Measurements from ENCODE around the gene RPS27. TPM values are rescaled to one million over a fixed set of nuclear protein-coding genes. Genes with fewer than 3 reads are reported as not detected.

The RPS27 gene
- total and polyA plus RNA-seq, 2 donors from 2014 or later: 1,447 to 4,953 TPM

DNA sequence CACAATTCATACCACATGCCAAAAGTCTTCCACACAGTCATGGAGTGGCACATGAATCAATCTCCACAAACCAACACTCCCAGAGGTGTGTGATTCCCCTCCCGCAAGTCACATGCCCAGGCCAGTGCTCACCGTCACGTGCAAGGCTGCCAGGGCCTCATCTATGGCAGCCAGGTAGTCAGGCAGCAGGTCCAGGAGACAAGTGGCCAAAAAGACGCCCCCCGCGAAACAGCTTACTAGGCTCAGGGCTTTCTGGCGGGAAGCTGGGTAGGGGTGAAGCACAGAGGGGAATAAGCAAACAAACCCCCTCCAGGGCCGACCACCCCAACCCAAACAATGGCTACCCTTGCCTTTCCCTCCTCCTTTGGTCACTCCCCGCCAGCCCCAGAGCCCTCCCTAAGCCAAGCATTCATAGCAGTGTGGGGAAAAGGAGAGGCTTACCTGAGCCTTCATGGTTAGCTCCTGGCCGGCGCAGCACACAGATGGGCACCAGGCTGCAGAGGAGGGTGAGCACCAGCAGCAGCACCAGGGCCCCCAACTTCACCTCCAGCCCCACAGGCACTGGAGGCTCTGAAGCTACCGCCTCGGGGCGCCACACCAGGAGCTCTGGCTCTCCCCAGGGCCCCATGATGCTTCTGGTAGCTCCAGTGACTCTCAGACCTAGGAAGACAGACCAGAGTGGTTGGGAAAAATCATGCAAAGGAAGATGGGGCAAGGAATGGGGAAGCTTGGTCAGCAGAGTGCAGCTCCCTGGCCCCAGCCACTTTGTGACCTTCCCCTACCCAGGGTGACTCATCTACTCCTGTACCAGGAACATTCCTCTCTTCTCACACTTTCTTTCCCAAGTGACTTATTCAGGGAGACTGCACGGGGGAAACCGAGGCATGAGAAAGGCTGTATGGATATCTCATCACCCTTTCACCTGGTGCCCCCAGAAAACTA, 28.2 kb upstream of the RPS27 start:
- DNase-seq (peak in 2 of 5 donors; percentile 16 to 82), FAIRE-seq (no peak)
- Histone ChIP-seq H3K9me3 (ENCODE audit: control insufficient read depth in 2 of 3, insufficient read depth in 1 of 3, low read length in 3 of 3) (no peaks in the 10 kb centered on the region), H3K4me1 (ENCODE audit: control insufficient read depth in 2 of 3, insufficient read depth in 2 of 3, low read depth in 1 of 3, low read length in 3 of 3) (peaks cover 0 to 28% (median 10%) of the 10 kb centered on the region in 3 donors), H3K9ac (ENCODE audit: low read length in 3 of 3) (peak overlapping the region; percentile 31 to 99 (median 97)), H3K4me3 (ENCODE audit: low read length in 3 of 3) (peak overlapping the region; percentile 66 to 94 (median 68)), H3K27ac (ENCODE audit: low read depth in 2 of 2, low read length in 2 of 2) (peak overlapping the region; percentile 96 to 99), H3K36me3 (ENCODE audit: control insufficient read depth in 2 of 3, insufficient read depth in 3 of 3, low read length in 3 of 3) (peaks cover 0 to 13% (median 5%) of the 10 kb centered on the region in 3 donors), H3K27me3 (ENCODE audit: control insufficient read depth, insufficient read depth, low read length) (no peaks in the 10 kb centered on the region)
- TF ChIP-seq, protein P1, sequence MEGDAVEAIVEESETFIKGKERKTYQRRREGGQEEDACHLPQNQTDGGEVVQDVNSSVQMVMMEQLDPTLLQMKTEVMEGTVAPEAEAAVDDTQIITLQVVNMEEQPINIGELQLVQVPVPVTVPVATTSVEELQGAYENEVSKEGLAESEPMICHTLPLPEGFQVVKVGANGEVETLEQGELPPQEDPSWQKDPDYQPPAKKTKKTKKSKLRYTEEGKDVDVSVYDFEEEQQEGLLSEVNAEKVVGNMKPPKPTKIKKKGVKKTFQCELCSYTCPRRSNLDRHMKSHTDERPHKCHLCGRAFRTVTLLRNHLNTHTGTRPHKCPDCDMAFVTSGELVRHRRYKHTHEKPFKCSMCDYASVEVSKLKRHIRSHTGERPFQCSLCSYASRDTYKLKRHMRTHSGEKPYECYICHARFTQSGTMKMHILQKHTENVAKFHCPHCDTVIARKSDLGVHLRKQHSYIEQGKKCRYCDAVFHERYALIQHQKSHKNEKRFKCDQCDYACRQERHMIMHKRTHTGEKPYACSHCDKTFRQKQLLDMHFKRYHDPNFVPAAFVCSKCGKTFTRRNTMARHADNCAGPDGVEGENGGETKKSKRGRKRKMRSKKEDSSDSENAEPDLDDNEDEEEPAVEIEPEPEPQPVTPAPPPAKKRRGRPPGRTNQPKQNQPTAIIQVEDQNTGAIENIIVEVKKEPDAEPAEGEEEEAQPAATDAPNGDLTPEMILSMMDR (IDR thresholded peaks at IDR 0.05; ENCODE audit: borderline replicate concordance, extremely low read depth, insufficient read depth): no peak
- intact Hi-C loops (cut with DNase I): no loop called here

DNA sequence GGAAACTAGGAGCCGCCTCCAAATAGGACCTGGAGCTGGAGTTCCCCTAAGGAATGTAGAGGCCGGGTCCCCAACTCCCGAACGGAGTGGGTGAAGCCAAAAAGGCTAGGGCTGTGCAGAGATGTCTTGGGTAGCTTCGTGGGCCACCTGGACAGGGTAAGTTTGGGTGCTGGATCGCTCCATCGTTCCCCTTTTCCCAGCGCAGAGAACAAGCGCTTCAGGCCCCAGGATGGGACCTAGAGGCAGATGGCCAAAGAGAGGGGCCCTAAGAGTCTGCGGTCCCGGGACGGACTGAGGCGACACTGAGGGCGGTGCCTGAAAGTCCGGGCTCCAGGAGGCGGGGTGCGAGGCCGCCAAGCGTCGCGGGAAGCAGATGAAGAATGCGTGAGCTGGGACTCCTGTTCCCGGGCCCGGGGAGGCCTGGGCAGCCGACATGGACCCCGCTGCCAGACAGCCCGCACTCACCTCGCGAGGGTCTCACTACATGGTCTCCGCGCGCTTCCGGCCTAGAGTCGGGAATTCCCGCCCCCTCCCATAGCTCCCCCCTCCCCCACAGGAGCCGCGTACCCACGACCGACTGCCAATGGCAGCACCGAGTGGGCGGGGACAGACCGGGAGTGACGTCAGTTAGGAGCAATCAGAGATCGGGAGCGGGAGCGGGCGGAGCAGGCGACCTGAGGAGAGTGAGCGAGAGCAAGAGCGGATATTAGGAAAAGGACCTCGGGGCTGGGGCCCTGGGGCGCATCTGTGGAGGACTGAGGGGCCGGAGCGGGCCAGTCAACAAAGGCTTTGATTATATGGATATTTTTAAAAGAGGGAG, 27.3 kb upstream of the RPS27 start, which contains the start of gene SLC39A1:
TSS of gene SLC39A1 (minus strand) at position 508 of the 820 bp plus-strand sequence. CDS start 822 bp downstream, outside the sequence.
- H3K9ac ChIP-seq (ENCODE audit: low read length in 3 of 3): peak within 1 kb of the TSS; percentile 61 to 99 (median 97)
- DNase-seq (peak; percentile 99 to 100 (median 99)), FAIRE-seq (no peak)
- TF ChIP-seq, protein P1 (IDR thresholded peaks at IDR 0.05; ENCODE audit: borderline replicate concordance, extremely low read depth, insufficient read depth): no peak
- H3K4me1 ChIP-seq (ENCODE audit: control insufficient read depth in 2 of 3, insufficient read depth in 2 of 3, low read depth in 1 of 3, low read length in 3 of 3): peaks cover 0 to 25% (median 12%) of the 10 kb centered on the region in 3 donors
- intact Hi-C loops (cut with DNase I): no loop called here
- peak within 1 kb of the TSS; percentile 66 to 94 (median 72) for H3K4me3 ChIP-seq (ENCODE audit: low read length in 3 of 3)
- H3K27ac ChIP-seq (ENCODE audit: low read depth in 2 of 2, low read length in 2 of 2): peak within 1 kb of the TSS; percentile 96 to 99
- H3K36me3 ChIP-seq (ENCODE audit: control insufficient read depth in 2 of 3, insufficient read depth in 3 of 3, low read length in 3 of 3): peaks cover 0 to 13% (median 5%) of the 10 kb centered on the region in 3 donors
- H3K27me3 ChIP-seq (ENCODE audit: control insufficient read depth, insufficient read depth, low read length): no peaks in the 10 kb centered on the region
- no peaks in the 10 kb centered on the region for H3K9me3 ChIP-seq (ENCODE audit: control insufficient read depth in 2 of 3, insufficient read depth in 1 of 3, low read length in 3 of 3)

DNA sequence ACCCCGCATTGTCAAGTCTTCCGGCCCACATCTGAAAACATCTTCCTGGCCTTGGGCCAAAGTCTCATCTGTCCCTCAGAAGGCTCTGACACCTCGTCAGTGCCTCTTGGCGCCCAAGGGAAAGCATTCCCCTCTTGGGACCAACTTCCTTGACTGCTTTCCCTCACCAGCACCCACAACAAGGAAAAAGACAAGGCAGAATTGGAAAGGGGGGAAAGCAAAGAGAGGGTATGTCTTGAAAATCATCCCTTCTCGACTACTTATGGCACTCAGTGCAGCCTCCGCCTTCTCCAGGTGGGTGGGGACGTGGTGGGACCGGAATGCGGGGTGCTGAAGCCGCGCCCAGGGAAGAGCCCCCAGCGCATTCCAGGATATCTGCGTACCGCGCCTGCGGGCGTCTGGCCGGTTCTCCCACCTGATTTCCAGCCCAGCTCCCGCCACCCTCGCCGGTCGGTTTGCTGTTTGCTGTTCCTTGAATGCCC, 26.7 kb upstream of the RPS27 start:
- Histone ChIP-seq H3K4me3 (ENCODE audit: low read length in 3 of 3) (peak overlapping the region; percentile 66 to 83 (median 72)), H3K4me1 (ENCODE audit: control insufficient read depth in 2 of 3, insufficient read depth in 2 of 3, low read depth in 1 of 3, low read length in 3 of 3) (peaks cover 0 to 28% (median 18%) of the 10 kb centered on the region in 3 donors), H3K36me3 (ENCODE audit: control insufficient read depth in 2 of 3, insufficient read depth in 3 of 3, low read length in 3 of 3) (peaks cover 0 to 13% (median 5%) of the 10 kb centered on the region in 3 donors), H3K9me3 (ENCODE audit: control insufficient read depth in 2 of 3, insufficient read depth in 1 of 3, low read length in 3 of 3) (no peaks in the 10 kb centered on the region), H3K9ac (ENCODE audit: low read length in 3 of 3) (peak overlapping the region; percentile 61 to 97 (median 96)), H3K27me3 (ENCODE audit: control insufficient read depth, insufficient read depth, low read length) (no peaks in the 10 kb centered on the region), H3K27ac (ENCODE audit: low read depth in 2 of 2, low read length in 2 of 2) (peak overlapping the region; percentile 96 to 99)
- intact Hi-C loops (cut with DNase I): no loop called here
- DNase-seq (peak; percentile 73 to 86 (median 84)), FAIRE-seq (no peak)
- TF ChIP-seq, protein P1 (IDR thresholded peaks at IDR 0.05; ENCODE audit: borderline replicate concordance, extremely low read depth, insufficient read depth): no peak
